Hypothalamus (tissue), 51 donors: ENCODE measurements around the gene NUDT13.

Experiments
- DNase-seq, 51 donors: peaks; one replicate each; lab custom pipeline; 2025; lab: John Stamatoyannopoulos, UW

NUDT13 gene

GRCh38 chr10:73110345-73110849, at the start of gene NUDT13:
Gene NUDT13, plus strand, starts transcription at chr10:73110455. Its CDS starts 3,911 bp downstream, at chr10:73114366.
- DNase-seq, result peak in 48 of 51 donors; percentile 4 to 85 (median 50)

DNA sequence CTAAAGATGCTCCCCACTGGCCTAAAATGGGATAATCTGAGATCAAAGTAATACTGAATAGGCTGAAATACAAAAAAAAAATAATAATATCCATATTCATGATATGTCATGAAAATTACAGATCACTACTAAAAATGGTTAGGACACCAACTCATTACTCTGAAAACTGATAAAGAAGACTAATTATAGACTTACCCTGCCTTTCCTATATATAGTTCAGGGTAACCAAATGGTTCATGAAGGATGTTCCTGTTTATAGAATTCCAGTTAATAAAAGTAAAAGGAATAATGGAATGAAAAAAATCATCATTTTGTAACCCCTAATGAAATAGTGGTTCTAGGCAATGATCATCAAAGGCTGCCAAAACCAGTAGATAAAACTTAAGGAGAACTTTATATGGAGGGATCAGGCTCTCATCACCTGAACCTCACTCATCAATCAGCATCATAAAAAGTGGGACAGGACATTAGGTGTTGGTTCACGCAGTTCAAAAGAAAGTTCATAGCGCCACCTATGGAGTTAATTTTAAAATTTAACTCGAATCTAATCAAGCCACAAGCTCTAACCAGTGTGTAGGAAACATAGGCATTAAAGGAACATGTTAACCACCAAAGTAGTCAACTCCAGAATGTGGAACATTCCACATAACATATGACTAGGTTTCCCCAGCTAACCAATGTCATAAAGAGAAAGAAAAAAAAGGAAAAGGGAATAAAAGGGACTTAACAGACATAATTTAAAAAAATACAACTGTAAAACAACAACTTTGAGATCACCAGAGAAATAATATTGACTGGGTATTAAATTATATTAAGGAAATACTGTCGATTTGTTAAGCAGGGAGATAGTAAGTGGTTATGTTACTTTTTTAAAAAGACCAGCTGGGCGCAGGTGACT, 49.3 kb upstream of the NUDT13 start:
- DNase-seq, result no peak

DNA sequence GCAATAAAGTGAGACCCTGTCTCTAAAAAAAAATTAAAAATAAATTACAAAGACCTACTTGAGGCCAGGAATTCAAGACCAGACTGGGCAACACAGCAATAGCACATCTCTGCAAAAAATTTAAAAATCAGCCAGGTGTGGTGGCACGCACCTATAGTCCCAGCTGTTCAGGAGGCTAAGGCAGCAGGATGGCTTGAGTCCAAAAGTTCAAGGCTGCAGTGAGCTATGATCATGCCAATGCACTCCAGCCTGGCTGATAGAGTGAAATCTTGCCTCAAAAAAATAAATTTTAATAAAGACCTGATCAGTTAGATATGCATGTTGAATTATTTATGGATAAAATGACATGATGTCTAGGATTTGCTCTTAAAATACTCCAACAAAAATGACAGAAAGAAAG, 48.5 kb upstream of the NUDT13 start:
- no peak for DNase-seq

DNA sequence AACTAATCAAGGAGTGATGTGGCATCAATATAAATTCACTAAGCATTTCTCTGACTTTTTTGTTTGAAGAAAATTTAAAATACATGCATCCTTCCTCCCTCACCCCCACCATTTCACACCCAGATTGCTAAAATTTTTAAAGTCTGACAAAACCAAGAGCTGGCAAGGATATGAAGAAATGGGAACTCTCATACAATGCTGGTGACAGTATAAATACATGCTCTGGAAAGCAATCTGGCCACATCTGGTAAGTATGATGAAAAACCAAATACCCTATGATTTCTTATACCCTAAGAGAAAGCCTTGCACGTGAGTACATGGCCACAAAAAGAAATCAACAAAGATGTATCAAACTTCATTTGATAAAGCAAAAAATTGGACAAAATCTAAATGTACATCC, 44.8 kb upstream of the NUDT13 start:
- DNase-seq, result no peak

GRCh38 chr10:73073627-73074026, 36.6 kb upstream of the NUDT13 start:
- no peak for DNase-seq

DNA sequence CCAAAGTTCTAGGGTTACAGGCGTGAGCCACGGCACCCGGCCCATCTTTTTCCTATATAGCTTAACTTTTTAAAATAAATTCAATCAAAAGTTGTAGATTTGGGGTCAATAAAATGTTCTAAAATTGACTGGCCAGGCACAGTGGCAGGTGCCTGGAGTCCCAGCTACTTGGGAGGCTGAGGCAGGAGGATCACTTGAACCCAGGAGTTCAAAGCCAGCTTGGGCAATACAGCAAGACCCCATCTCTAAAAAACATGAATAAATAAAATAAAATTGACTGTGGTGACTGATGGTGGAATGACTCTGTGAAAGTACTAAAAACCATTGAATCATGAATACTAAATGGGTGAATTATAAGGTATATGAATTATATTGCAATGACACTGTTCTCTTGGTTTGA, 34.4 kb upstream of the NUDT13 start:
- no peak for DNase-seq

DNA sequence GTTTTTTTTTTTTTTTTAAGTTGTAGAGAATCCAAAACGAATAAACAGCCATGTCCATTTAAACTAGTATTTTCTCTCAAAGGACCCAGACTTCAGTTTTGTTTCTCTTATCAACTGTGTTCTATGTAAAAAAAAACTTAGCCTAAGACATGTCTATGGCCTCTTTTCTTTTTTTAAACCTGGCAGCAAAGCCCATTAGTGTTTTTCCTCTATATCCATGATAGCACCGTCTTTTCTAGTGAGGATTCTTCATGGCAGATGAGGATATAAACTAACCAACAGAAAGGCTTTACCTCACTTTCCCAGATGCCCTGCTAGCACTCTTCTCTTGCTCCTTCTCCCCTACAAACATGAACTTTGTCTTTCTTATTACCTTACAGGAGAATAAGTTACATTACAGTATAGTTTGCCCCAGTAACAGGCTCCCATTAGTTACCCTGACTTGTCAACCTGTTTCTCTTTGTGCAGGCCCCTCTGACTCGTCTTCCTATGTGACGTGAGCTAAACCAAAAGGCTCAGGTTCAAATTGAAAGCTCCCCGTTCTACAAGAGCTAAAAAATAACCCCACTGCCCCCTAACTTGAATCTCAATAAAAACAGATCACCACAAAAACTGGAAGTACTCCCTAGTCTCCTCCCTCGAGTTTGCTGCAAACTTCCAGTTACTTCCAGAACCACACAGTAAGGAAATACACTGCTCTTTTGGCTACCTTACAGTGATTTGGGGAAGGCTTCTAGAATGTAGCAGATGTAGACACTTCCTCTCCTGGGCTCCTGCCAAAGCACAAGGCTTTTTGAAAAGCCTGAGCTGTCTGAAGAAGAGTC, 33.7 kb upstream of the NUDT13 start:
- DNase-seq, result peak in 35 of 51 donors; percentile 8 to 62 (median 31)

- DNase-seq, result no peak
Measured at GRCh38 chr10:73079779-73080541, 30.3 kb upstream of the NUDT13 start.

- DNase-seq, result no peak
Measured at GRCh38 chr10:73083221-73083620, 27.0 kb upstream of the NUDT13 start.

DNA sequence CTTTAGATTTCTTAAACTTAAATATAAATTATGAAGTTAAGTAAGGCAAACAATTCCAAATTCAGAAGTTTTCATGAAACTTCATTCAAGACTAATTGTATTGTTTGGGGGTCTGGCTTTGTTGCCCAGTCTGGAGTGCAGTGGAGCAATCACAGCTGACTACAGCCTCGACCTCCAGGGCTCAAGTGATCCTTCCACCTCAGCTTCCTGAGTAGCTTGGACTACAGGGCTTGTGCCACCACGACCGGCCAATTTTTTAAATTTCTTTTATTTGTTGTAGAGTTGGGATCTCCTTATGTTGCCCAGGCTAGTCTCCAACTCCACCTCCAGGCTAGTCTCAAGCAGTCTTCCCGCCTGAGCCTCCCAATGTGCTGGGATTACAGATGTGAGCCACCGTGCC, 26.0 kb upstream of the NUDT13 start:
- DNase-seq, result no peak

DNA sequence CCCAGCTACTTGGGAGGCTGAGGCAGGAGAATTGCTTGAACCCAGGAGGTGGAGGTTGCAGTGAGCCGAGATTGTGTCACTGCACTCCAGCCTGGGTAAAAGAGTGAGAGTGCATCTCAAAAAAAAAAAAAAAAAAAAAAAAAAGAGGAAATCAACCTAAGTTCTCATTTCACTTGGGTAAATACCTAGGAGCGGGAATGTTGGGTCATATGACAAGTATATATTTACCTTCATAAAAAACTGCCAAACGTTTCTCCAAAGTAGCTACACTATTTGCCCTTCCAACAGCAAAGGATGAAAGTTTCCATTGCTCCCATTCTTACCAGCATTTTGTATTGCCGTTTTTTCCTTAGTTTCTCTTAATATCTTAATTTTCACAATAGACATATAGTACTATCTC, 23.4 kb upstream of the NUDT13 start:
- DNase-seq, result no peak

DNA sequence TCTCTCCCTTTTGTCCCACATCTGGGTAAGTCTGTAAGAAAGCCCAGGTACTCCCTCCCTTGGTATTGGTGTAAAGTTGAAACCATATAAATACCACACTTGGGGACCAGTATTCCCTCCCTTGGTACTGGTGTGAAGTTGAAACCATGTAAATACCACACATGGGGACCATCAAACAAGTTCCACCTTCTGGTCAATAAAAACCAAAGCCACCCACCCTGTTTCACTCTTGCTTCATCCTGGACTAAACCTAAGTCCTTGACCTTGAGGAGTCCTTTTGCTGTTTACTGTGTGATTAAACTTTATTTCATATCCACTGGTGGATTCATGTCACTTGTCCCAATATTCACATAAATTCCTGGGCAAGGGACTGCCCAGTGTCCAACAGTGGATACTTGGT, 22.0 kb upstream of the NUDT13 start:
- no peak for DNase-seq

DNA sequence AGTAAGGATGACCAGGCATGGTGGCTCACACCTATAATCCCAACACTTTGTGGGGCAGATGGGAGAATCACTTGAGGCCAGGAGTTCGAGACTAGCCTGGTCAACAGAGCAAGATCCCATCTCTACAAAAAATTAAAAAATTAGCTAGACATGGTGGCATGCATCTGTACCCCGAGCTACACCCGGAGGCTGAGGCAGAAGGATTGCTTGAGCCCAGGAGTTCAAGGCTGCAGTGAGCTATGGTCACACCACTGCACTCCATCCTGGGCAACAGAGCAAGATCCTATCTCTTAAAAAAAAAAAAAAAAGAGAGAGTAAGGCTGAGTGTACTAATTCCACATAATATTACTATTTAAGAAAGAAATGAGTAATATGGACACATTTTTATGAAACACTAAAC, 17.4 kb upstream of the NUDT13 start:
- DNase-seq, result no peak

GRCh38 chr10:73093922-73094850, 16.1 kb upstream of the NUDT13 start:
- no peak for DNase-seq

DNA sequence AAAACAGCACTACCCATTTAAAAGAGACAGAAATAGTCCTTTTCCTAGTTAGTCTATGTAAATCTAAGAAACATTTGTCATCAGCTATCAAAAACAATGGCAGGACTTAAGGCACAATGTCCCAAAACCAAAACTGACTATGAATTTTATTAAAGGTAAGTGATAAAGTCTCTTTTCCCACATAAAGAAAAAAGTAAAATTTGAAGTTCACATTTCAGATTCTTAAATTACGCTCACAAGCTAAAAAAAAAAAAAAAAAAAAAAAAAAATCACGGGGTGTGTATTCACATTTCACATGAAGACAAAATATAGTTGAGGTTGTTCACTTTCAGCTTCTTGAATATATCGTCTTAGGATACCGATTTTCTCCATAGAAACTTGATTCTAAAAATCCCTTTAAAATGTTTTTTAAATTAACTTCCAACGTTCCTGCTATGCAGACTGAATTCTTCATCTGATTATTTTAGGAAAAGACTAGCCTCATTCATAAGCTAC, 15.2 kb upstream of the NUDT13 start:
- no peak for DNase-seq

DNA sequence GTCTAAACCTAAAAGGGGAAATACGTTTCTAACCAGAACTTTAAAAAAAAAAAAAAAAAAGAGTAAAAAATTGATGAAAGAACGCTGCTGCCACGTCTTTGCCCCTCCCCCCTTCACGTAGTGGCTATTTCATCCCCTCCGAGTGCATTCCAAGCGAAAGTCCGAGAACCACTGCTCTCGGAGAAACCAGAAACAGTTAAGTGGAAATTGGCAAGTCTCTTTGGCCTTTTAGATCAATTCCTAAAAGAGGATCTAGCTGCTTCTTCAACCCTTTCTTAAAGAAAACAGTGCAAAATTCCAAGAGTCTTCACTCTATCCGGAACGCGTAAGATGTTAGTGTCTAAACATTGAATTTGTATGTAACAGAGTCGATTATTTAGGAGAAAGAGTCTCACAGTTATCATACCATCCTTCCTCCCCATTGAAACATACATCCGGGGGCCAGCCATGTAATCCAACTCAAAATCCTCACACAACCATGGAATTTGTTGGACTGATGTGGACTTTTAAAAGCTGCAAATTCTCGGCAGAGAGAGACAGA, 14.7 kb upstream of the NUDT13 start:
- DNase-seq, result peak in 25 of 51 donors; percentile 1 to 82 (median 14)

- DNase-seq, result peak in 45 of 51 donors; percentile 14 to 82 (median 48)
Measured at GRCh38 chr10:73096041-73096448, 14.2 kb upstream of the NUDT13 start.

DNA sequence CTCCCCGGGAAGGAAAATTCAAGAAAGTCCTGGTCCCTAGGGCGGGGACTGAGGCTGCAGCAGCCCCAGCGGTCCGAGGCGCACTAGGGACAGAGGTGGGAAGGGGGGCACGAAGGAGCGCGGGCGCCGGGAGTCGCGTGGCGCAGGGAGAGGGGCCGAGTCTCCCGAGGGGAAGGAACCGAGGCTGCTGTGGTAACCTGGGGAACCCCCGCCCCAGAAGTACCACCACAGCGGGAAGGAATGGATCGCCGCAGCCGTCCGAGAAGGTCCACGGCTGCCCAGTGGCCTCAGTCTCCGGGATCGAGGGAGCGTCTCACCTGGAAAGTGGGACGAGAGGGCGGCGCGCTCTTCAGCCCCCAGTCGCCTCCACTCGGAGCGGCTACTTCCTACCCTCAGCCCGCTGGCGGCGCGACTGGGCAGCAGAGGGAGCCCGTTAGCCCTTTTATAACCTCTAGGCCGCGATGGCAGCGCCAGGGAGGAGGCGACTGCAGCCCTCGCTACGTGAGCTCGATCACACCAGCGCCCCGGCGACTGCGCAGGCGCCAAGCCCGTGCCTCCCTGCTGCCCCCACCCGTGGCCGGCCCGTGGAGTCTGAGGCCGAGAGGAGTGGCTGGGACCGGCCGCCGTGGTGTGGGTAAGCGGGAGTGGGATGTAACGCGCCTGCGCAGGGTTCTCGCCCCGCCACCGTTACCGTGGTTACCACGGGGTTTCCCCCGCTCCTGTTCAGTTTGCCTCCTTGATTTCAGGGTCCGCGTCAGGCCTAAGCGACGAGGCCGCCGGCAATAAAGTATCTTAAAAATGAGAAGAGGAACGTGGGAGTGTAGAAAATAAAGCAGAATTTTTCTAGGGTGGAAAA, 13.6 kb upstream of the NUDT13 start, which contains the start of gene P4HA1:
P4HA1 (minus strand) TSS at position 418 of the 856 bp plus-strand sequence. CDS start 21,983 bp downstream, outside the sequence.
- peak; percentile 81 to 100 (median 99) for DNase-seq
